Measurements from ENCODE around the gene SRPK1.
"Not testable (repeated sequence)": the region's sequence is repeated elsewhere in the genome, so short reads cannot be mapped to it uniquely, and the experiment has no call there.

Gene SRPK1

DNA sequence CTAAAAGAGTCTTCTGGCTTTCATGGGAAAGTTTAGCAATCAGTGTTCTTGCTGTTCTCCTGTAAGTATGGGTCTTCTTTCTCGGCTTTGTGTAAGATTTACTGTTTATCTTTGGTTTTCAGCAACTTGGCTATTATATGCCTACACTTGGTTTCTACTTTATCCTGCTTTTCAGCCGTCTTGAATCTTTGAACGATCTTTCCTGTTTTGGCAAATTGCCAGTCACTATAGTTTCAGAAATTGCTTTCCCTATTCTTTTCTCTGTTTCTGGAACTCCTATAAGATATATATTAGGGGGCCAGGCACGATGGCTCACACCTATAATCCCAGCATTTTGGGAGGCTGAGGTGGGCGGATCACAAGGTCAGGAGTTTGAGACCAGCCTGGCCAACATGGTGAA, 14.6 kb upstream of the SRPK1 start:
- H3K27me3 ChIP-seq (ENCODE audit: insufficient read depth, poor library complexity, severe bottlenecking): no peaks in the 10 kb centered on the region
- no peak overlapping the region for H3K27ac ChIP-seq (replicated peaks)
- TF ChIP-seq SPI1 (IDR thresholded peaks at IDR 0.05; ENCODE audit: borderline replicate concordance, low read depth) (no peak), POLR2AphosphoS5 (IDR thresholded peaks at IDR 0.05; ENCODE audit: low read depth) (no peak), GABPA (IDR thresholded peaks at IDR 0.05; ENCODE audit: low read depth) (no peak)
- TF ChIP-seq, protein P1, sequence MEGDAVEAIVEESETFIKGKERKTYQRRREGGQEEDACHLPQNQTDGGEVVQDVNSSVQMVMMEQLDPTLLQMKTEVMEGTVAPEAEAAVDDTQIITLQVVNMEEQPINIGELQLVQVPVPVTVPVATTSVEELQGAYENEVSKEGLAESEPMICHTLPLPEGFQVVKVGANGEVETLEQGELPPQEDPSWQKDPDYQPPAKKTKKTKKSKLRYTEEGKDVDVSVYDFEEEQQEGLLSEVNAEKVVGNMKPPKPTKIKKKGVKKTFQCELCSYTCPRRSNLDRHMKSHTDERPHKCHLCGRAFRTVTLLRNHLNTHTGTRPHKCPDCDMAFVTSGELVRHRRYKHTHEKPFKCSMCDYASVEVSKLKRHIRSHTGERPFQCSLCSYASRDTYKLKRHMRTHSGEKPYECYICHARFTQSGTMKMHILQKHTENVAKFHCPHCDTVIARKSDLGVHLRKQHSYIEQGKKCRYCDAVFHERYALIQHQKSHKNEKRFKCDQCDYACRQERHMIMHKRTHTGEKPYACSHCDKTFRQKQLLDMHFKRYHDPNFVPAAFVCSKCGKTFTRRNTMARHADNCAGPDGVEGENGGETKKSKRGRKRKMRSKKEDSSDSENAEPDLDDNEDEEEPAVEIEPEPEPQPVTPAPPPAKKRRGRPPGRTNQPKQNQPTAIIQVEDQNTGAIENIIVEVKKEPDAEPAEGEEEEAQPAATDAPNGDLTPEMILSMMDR (IDR thresholded peaks at IDR 0.05; ENCODE audit: insufficient read depth, low read length): no peak
- TF ChIP-seq, protein P2, sequence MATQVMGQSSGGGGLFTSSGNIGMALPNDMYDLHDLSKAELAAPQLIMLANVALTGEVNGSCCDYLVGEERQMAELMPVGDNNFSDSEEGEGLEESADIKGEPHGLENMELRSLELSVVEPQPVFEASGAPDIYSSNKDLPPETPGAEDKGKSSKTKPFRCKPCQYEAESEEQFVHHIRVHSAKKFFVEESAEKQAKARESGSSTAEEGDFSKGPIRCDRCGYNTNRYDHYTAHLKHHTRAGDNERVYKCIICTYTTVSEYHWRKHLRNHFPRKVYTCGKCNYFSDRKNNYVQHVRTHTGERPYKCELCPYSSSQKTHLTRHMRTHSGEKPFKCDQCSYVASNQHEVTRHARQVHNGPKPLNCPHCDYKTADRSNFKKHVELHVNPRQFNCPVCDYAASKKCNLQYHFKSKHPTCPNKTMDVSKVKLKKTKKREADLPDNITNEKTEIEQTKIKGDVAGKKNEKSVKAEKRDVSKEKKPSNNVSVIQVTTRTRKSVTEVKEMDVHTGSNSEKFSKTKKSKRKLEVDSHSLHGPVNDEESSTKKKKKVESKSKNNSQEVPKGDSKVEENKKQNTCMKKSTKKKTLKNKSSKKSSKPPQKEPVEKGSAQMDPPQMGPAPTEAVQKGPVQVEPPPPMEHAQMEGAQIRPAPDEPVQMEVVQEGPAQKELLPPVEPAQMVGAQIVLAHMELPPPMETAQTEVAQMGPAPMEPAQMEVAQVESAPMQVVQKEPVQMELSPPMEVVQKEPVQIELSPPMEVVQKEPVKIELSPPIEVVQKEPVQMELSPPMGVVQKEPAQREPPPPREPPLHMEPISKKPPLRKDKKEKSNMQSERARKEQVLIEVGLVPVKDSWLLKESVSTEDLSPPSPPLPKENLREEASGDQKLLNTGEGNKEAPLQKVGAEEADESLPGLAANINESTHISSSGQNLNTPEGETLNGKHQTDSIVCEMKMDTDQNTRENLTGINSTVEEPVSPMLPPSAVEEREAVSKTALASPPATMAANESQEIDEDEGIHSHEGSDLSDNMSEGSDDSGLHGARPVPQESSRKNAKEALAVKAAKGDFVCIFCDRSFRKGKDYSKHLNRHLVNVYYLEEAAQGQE (IDR thresholded peaks at IDR 0.05; ENCODE audit: insufficient replicate concordance, low read depth): no peak
- H3K4me3 ChIP-seq (replicated peaks; ENCODE audit: insufficient read depth, low read length): no peak overlapping the region
- no peak for DNase-seq (ENCODE audit: low read depth in 1 of 2, low spot score in 1 of 2)

DNA sequence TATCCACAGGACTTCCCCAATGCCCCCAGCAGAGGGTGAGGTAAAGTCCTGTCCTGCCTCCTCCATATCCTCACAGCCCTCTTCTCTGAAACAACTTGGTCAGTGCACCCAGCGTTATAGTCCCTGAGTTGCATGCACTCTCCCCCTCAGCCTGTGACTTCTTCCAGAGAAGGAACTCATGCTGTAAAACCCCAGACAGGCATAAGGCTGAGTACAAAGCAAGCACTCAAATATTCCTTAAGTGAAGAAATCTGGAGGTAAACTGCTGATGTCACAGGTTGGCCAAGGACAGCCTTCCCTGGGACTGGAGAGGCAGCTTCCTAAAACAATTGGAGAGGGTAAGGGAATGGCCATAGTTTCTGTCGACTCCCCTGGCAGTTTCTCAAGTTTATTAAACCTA, 12.9 kb upstream of the SRPK1 start:
- H3K27me3 ChIP-seq (ENCODE audit: insufficient read depth, poor library complexity, severe bottlenecking): no peaks in the 10 kb centered on the region
- H3K4me3 ChIP-seq (replicated peaks; ENCODE audit: insufficient read depth, low read length): no peak overlapping the region
- TF ChIP-seq, protein P2 (IDR thresholded peaks at IDR 0.05; ENCODE audit: insufficient replicate concordance, low read depth): no peak
- TF ChIP-seq GABPA (IDR thresholded peaks at IDR 0.05; ENCODE audit: low read depth): no peak
- no peak overlapping the region for H3K27ac ChIP-seq (replicated peaks)
- DNase-seq (ENCODE audit: low read depth in 1 of 2, low spot score in 1 of 2): no peak

DNA sequence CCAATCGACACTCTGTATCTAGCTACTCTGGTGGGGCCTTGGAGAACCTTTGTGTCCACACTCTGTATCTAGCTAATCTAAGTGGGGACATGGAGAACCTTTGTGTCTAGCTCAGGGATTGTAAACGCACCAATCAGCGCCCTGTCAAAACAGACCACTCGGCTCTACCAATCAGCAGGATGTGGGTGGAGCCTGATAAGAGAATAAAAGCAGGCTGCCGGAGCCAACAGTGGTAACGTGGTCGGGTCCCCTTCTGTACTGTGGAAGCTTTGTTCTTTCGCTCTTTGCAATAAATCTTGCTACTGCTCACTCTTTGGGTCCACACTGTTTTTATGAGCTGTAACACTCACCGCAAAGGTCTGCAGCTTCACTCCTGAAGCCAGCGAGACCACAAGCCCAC, 11.0 kb upstream of the SRPK1 start:
- H3K4me3 ChIP-seq (replicated peaks; ENCODE audit: insufficient read depth, low read length); H3K27me3 ChIP-seq (ENCODE audit: insufficient read depth, poor library complexity, severe bottlenecking); H3K27ac ChIP-seq (replicated peaks); DNase-seq (ENCODE audit: low read depth in 1 of 2, low spot score in 1 of 2): not testable (repeated sequence)

DNA sequence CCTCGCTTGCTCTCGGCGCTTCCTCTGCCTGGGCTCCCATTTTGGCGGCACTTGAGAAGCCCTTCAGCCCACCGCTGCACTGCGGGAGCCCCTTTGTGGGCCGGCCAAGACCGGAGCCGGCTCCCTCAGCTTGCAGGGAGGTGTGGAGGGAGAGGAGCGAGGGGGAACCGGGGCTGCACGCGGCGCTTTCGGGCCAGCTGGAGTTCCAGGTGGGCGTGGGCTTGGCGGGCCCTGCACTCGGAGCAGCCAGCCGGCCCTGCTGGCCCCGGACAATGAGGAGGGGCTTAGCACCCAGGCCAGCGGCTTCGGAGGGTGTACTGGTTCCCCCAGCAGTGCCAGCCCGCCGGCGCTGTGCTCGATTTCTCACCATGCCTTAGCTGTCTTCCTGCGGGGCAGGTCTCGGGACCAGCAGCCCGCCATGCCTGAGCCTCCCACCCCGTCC, 10.2 kb upstream of the SRPK1 start:
- no peak for DNase-seq (ENCODE audit: low read depth in 1 of 2, low spot score in 1 of 2)
- H3K27me3 ChIP-seq (ENCODE audit: insufficient read depth, poor library complexity, severe bottlenecking): no peaks in the 10 kb centered on the region
- TF ChIP-seq POLR2AphosphoS5 (IDR thresholded peaks at IDR 0.05; ENCODE audit: low read depth) (no peak), SPI1 (IDR thresholded peaks at IDR 0.05; ENCODE audit: borderline replicate concordance, low read depth) (no peak), GABPA (IDR thresholded peaks at IDR 0.05; ENCODE audit: low read depth) (no peak)
- TF ChIP-seq, protein P1 (IDR thresholded peaks at IDR 0.05; ENCODE audit: insufficient read depth, low read length): no peak
- TF ChIP-seq, protein P2 (IDR thresholded peaks at IDR 0.05; ENCODE audit: insufficient replicate concordance, low read depth): no peak
- no peak overlapping the region for H3K27ac ChIP-seq (replicated peaks)
- H3K4me3 ChIP-seq (replicated peaks; ENCODE audit: insufficient read depth, low read length): no peak overlapping the region
